GM12864 (cell line): ENCODE measurements around the gene EVA1A.

ENCODE experiments used
- DNase-seq: peaks from one replicate; pipeline ENCODE4 v3.0.0-alpha.2; 2011; ENCODE audit warnings: low read depth
- H3K4me3 ChIP-seq: 2 replicates; pipeline ENCODE4 v1.5.1; 2011; ENCODE audit warnings: mild to moderate bottlenecking, low read depth, low read length, control low read depth
- CTCF ChIP-seq: IDR thresholded peaks from 2 replicates; pipeline ENCODE4 v1.5.1; 2011; ENCODE audit warnings: low read depth, mild to moderate bottlenecking, moderate library complexity, low read length, control low read depth, inconsistent platforms; ENCODE audit errors: missing control alignments

EVA1A gene

GRCh38 chr2:75592030-75592429 is 31.3 kb upstream of the EVA1A start:
- no peak overlapping the region for H3K4me3 ChIP-seq
- TF ChIP-seq CTCF, result no peak
- DNase-seq, result no peak

- TF ChIP-seq CTCF, result no peak
- H3K4me3 ChIP-seq, result no peak overlapping the region
- no peak for DNase-seq
These were observed 28.8 kb upstream of the EVA1A start for GRCh38 chr2:75589391-75590105.

- no peak overlapping the region for H3K4me3 ChIP-seq
- DNase-seq, result no peak
- TF ChIP-seq CTCF, result no peak
These were observed 27.3 kb upstream of the EVA1A start for GRCh38 chr2:75587954-75588587.

GRCh38 chr2:75586971-75587370 is 26.2 kb upstream of the EVA1A start:
- H3K4me3 ChIP-seq, result no peak overlapping the region
- no peak for DNase-seq
- no peak for TF ChIP-seq CTCF

GRCh38 chr2:75582840-75583239 is 22.1 kb upstream of the EVA1A start:
- DNase-seq, result no peak
- TF ChIP-seq CTCF, result no peak
- no peak overlapping the region for H3K4me3 ChIP-seq

- no peak for TF ChIP-seq CTCF
- DNase-seq, result no peak
- no peak overlapping the region for H3K4me3 ChIP-seq
These were observed 19.9 kb upstream of the EVA1A start for GRCh38 chr2:75580606-75581005.

- no peak for DNase-seq
- no peak for TF ChIP-seq CTCF
- H3K4me3 ChIP-seq, result no peak overlapping the region
These were observed 19.4 kb upstream of the EVA1A start for GRCh38 chr2:75580156-75580555.
